ENCODE data around the gene PNMA5. TPM values are rescaled to one million over a fixed set of nuclear protein-coding genes. Genes with fewer than 3 reads are reported as not detected.

Gene PNMA5
- total RNA-seq, 1 donor from 2014 or later, result not detected

- Mint-ChIP-seq H3K36me3 (ENCODE audit: unreplicated experiment) (no peaks in the 10 kb centered on the region), H3K27ac (ENCODE audit: unreplicated experiment) (no peak overlapping the region), H3K27me3 (ENCODE audit: unreplicated experiment) (no peaks in the 10 kb centered on the region), H3K4me1 (ENCODE audit: low read depth, unreplicated experiment) (no peaks in the 10 kb centered on the region), H3K4me3 (ENCODE audit: unreplicated experiment) (no peak overlapping the region), H3K9me3 (ENCODE audit: unreplicated experiment) (no peaks in the 10 kb centered on the region)
- DNase-seq, result no peak
- no peak for TF ChIP-seq CTCF (IDR thresholded peaks at IDR 0.05; ENCODE audit: partially characterized antibody, unreplicated experiment)
These were observed 43.1 kb downstream of the PNMA5 start for GRCh38 chrX:152950786-152951185.

GRCh38 chrX:152949114-152949513, 44.8 kb downstream of the PNMA5 start:
- no peaks in the 10 kb centered on the region for H3K36me3 Mint-ChIP-seq (ENCODE audit: unreplicated experiment)
- no peak for DNase-seq
- H3K4me3 Mint-ChIP-seq (ENCODE audit: unreplicated experiment), result no peak overlapping the region
- H3K4me1 Mint-ChIP-seq (ENCODE audit: low read depth, unreplicated experiment), result no peaks in the 10 kb centered on the region
- H3K27ac Mint-ChIP-seq (ENCODE audit: unreplicated experiment), result no peak overlapping the region
- H3K27me3 Mint-ChIP-seq (ENCODE audit: unreplicated experiment), result no peaks in the 10 kb centered on the region
- H3K9me3 Mint-ChIP-seq (ENCODE audit: unreplicated experiment), result no peaks in the 10 kb centered on the region
- TF ChIP-seq CTCF (IDR thresholded peaks at IDR 0.05; ENCODE audit: partially characterized antibody, unreplicated experiment), result no peak

- Mint-ChIP-seq H3K36me3 (ENCODE audit: unreplicated experiment) (no peaks in the 10 kb centered on the region), H3K4me3 (ENCODE audit: unreplicated experiment) (no peak overlapping the region), H3K4me1 (ENCODE audit: low read depth, unreplicated experiment) (no peaks in the 10 kb centered on the region), H3K9me3 (ENCODE audit: unreplicated experiment) (no peaks in the 10 kb centered on the region), H3K27ac (ENCODE audit: unreplicated experiment) (no peak overlapping the region), H3K27me3 (ENCODE audit: unreplicated experiment) (no peaks in the 10 kb centered on the region)
- TF ChIP-seq CTCF (IDR thresholded peaks at IDR 0.05; ENCODE audit: partially characterized antibody, unreplicated experiment), result no peak
- no peak for DNase-seq
These were observed 47.2 kb downstream of the PNMA5 start for GRCh38 chrX:152946681-152947080.

- H3K36me3 Mint-ChIP-seq (ENCODE audit: unreplicated experiment), result no peaks in the 10 kb centered on the region
- H3K4me1 Mint-ChIP-seq (ENCODE audit: low read depth, unreplicated experiment), result no peaks in the 10 kb centered on the region
- DNase-seq, result no peak
- H3K27me3 Mint-ChIP-seq (ENCODE audit: unreplicated experiment), result no peaks in the 10 kb centered on the region
- no peak overlapping the region for H3K27ac Mint-ChIP-seq (ENCODE audit: unreplicated experiment)
- no peaks in the 10 kb centered on the region for H3K9me3 Mint-ChIP-seq (ENCODE audit: unreplicated experiment)
- H3K4me3 Mint-ChIP-seq (ENCODE audit: unreplicated experiment), result no peak overlapping the region
- no peak for TF ChIP-seq CTCF (IDR thresholded peaks at IDR 0.05; ENCODE audit: partially characterized antibody, unreplicated experiment)
These were observed 48.6 kb downstream of the PNMA5 start for GRCh38 chrX:152945021-152945979.

- DNase-seq, result no peak
- no peak for TF ChIP-seq CTCF (IDR thresholded peaks at IDR 0.05; ENCODE audit: partially characterized antibody, unreplicated experiment)
- Mint-ChIP-seq H3K4me3 (ENCODE audit: unreplicated experiment) (no peak overlapping the region), H3K36me3 (ENCODE audit: unreplicated experiment) (no peaks in the 10 kb centered on the region), H3K9me3 (ENCODE audit: unreplicated experiment) (no peaks in the 10 kb centered on the region), H3K4me1 (ENCODE audit: low read depth, unreplicated experiment) (no peaks in the 10 kb centered on the region), H3K27ac (ENCODE audit: unreplicated experiment) (no peak overlapping the region), H3K27me3 (ENCODE audit: unreplicated experiment) (no peaks in the 10 kb centered on the region)
These were observed 50.1 kb downstream of the PNMA5 start for GRCh38 chrX:152943826-152944225.
